NCI-H446 treated with DMSO at 0.1 percent for 48 hours (cell line): ENCODE data around the gene USO1.
"Not testable (repeated sequence)": the region's sequence is repeated elsewhere in the genome, so short reads cannot be mapped to it uniquely, and the experiment has no call there.

Experiments
- DNase-seq: peaks from one replicate; lab custom pipeline; 2025; lab: John Stamatoyannopoulos, UW

The USO1 gene

DNA sequence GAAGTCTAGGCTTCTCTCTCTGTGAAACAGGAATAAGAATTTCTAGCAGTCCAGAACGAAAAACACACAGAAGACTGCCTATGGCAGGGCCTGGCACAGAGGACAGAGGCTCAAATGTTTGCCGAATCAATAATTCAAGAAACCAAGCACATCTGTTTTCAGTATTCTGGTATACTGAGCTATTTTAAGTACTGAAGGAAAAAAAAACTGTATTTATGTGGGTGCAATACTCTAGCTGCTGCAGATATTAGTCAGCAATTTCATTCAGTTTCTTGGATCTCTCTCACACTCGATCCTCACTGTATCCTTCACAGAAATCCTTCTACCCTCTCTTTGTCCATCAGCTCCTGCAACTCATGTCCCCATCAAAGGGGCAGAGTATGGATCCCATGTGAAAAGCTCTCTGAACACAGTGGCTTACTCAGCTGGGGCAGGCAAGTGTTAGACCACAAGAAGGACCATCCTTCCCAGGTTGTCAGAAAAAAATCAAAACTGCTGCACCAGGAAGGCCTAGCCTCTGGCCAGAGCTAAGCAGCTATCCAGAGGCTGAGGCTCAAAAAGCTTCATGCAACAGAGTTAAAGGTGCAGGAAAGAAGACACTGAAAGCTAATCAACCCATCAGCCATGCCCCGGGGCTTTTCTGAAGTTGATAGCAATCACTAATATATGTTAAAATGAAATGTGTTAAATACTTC is 9.1 kb upstream of the USO1 start:
- DNase-seq: no peak

DNA sequence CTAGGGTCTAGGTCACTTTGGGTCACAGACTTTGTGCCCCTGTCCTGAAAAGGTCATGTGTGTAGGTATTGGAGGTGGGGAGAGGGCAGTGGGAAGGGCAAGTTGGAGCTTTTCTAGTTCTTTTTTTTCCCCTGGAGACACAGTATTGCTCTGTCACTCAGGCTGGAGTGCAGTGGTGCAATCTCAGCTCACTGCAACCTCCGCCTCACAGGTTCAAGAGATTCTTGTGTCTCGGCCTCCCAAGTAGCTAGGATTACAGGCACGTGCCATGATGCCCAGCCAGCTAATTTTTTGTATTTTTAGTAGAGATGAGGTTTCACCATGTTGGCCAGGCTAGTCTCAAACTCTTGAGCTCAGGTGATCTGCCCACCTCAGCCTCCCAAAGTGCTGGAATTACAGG is 8.3 kb upstream of the USO1 start:
- DNase-seq: not testable (repeated sequence)

DNA sequence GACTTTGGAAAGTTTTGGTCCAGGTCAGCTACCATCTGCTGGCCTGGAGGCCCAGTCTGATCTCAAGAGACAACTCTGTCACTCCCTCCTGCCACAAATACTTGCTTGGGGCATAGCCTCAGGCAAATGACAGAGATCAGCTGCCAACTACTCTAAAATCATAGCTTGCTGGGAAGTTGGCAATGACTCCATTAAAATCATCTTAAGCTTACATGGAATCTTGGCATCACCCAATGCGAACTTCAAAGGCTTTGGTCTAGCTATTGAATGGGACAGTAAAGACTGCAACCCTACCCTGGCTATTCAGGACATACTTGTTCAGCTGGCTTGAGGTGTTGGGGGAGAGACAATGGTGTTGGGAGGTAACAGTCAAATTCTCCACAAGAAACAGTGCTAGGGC is 7.0 kb upstream of the USO1 start:
- no peak for DNase-seq

DNA sequence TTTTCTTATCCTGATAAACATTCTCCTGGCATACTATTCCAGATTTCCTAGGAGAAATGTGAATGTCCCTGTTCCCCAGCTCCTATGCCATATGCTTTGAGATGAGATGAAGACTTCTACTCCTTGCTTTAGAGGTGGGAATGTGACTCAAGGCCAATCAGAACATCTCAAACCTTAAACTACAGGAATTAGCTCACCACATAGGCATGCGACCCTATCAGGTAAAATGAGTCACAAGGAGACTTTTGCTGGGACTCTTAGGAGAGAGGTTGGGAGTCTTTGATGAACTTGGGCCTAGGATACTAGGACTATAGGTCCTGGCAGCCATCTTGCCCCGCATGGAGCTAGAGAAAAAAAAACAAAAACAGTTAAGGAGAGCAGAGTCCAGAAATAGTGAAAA is 5.8 kb upstream of the USO1 start:
- DNase-seq: no peak

DNA sequence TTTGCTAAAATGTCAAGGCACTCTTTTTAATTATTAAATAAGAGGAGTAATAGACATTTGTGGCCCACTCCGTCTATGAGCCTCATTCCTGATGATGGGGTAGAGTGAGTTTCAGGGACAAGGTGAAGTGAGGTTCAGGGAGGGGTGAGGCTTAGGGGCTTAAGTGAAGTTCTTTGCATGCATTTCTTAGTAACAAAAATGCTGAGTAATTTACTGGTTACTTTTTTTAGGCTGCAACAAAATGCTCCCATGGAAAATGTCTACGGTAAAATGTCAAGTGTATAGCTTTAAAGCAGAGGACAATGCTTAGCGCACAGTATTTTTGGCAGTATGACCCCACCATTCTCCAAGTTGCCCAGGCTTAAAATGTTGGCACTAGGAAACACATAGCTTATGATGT is 2.0 kb upstream of the USO1 start:
- DNase-seq: no peak

DNA sequence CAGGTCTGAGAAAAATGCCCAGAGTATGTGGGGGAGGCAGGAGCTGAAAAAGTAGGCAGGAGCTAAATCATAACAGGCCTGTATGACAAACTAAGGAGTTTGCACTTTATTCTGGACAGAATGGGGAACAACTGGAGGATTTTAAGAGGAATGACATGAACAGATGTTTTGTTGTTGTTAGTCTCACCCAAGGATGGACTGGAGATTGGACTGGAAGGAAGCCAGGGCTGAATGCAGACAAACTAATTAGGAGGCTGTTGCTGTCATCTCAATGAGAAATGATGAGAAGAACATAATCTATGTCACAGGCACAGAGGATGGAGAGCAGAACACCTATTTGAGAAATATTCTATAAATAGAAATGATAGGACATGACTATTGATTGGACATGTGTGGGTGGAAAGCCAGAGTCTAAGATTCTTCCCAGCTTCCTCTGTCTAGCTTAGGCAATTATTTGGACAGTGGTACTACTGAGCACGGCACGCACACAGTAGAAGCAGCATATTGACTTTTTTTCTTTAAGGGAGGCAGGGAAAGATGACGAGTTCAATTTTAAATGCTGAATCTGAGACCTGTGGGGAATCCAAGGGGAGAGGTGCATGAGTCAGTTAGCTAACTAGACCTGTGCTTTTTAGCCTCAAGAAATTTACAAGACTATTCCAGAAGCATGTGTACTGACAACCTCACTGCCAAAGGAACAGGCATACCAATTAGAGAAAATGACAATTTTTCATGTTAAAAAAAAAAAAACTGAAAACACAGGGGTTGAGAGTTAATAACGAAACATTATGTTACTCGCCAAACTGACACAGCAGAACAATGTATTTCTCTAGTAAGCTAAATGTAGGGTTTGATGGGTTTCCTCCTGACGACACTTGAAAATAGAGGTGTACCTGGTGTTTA is 963 bp upstream of the USO1 start:
- DNase-seq: peak; percentile 49

DNA sequence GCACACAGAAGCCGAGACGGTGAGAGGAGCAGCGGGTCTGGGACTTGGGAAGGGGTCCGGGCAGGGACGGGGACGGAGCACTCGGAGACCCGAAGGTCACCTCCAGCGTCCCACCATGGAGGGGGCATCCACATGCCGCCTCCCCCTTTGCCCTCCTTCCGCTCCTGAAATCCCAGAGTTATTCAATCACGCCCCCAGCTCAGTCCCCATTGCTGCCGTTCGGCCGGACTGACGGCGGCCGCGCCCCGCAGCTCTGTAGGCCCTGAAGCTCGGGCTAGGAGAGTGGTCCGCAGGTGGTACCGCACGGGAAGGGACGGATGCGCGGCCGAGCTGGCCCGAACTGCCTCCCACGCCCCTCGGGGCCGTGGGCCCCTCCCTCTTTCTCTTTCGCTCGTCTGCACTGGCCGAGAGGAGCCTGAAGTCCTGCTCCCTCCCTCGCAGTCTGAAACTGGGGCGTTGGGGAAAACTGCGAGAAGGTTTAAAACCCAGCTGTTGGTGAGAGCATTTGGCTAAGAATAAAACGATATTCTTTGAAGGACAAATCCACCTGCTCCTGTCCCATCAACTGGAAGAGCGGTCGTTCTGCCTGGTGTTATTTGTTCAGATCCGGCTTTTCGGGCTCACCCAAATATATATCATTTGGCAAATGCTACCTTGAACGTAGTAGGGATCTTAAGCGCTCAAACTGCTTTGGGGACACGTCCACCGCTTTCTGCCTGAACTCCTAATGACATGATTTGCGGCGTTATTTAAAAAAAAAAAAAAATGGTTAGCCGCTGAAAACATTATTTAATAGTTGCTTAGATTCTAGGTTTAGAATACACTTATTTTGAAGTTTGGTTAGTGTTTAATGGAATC is 719 bp downstream of the USO1 start:
- peak; percentile 18 for DNase-seq

DNA sequence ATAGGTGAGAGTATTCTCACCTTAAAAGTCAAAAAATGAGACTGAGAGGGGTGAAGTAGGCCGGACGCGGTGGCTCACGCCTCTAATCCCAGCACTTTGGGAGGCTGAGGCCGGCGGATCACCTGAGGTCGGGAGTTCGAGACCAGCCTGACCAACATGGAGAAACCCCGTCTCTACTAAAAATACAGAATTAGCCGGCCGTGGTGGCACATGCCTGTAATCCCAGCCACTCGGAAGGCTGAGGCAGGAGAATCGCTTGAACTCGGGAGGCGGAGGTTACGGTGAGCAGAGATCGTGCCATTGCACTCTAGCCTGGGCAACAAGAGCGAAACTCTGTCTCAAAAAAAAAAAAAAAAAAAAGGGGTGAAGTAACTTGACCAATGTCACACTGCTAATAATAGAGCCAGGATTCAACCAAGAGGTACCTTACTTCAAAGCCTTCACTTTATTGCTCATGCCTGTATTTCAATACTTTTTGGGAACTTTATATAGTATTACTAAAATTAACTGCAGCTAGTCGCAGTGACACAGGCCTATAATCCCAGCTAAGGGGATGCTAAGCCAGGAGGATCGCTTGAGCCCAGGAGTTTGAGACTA is 1.7 kb downstream of the USO1 start:
- not testable (repeated sequence) for DNase-seq

DNA sequence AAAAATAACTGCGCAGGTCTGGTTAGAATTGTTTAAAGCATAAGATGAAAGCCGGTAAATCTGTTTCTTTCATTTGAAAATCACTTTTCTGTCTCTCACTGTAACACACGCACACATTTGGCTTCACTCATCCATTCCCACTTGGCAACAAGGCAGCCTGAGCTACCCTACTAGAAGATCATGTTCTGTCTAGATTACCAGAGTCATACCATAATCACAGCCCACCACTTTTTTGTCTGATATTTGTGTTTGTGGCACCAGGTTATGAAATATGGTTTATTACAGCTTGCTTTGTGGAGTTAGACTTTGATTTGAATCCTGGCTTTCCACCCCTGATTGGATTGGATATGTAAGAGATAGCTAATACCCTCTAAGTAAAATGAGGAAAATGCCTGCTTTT is 2.2 kb downstream of the USO1 start:
- no peak for DNase-seq

DNA sequence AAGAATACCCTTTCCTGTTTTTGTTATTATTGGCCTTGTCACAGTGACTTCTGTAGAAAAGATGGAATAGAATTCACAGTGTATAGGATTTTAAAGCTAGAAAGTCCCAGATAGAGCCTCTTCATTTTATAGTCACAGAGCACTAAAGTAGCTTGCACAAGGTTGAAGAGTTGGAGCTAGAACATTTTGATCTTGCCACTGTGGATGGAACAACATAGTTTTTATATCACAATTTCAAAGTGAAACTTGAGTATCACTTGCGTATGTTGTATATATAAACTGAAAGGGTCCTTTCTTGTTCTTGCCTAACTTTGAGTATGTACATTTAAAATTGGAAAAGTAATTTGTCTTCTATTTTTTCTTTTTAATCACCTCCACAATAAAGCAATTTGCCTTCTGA is 2.7 kb downstream of the USO1 start:
- no peak for DNase-seq

DNA sequence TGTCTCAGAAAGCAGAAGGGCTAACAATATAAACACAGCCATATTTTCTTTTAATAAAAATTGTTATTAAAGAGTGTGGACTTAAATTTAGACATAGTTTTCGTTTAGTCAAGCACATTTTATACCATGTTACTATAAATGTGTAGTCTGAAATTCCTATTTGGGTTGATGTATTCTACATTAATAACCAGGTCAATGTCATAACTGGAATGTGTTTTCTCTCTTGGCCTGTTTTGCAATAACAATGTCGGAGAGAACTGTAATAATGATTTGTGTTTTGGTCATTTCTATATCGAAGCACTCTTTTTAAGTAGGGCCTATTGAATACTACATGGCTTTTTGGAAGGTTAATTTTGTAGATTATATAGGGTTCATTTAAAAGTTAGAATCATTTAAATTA is 5.5 kb downstream of the USO1 start:
- DNase-seq: no peak

DNA sequence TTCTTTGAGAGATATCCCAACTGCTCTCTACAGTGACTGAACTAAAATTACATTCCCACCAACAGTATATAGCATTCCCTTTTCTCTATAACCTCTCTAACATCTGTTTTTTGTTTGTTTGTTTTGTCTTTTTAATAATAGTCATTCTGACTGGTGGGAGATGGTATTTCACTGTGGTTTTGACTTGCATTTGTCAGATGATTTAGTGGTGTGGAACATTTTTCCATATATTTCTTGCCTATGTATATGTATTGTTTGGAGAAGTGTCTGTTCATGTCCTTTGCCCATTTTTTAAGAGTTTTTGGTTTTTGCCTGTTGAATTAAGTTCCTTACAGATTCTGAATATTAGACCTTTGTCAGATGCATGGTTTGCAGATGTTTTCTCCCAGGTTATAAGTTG is 9.0 kb downstream of the USO1 start:
- DNase-seq: no peak

DNA sequence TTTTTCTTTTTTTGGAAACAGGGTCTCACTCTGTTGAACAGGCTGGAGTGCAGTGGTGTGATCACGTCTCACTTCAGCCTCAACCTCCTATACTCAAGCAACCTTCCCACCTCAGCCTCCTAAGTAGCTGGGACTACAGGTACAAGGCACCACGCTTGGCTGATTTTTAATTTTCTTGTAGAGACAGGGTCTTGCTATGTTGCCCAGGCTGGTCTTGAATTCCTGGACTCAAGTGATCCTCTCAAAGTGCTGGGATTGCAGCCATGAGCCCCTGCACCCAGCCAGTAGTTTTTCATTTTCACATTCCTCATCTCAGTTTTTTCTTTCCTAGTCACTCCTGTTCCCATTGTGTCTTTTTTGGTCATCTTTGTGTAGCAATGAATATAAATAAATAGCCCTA is 11.1 kb downstream of the USO1 start:
- no peak for DNase-seq

DNA sequence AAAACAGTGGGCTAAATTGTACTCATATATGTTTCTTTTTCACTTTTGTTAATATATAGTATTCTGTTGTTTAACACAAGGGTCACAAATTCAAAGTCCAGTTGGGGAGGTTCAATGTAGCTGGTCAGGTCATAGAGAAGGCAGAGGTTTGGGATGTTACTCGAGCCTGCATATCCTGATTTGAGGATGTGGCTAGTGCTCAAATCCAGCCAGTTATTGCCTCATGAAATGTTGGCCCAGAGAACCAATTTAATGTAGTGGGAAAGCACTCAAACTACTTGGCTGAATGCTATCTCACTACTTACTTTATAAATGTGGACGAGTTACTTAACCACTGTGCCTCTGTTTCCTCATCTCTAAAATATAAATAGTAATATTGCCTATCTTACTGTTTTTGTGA is 12.5 kb downstream of the USO1 start:
- DNase-seq: no peak

DNA sequence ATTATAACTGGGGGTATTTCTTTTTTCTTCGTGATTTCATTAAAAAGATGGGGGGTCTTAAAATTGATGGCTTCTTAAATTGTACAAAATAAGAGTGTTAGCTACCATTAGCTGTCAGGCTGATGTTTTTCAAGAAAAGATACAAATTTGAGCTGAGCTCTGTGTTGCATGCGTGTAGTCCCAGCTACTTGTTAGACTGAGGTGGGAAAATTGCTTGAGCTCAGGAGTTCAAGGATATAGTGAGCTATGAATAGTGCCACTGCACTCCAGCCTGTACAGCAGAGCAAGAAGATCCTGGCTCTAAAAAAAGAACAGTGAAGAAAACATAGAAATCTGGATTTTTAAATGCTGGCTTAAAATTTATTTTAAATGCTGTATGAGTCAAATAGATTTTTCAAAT is 13.0 kb downstream of the USO1 start:
- DNase-seq: no peak

DNA sequence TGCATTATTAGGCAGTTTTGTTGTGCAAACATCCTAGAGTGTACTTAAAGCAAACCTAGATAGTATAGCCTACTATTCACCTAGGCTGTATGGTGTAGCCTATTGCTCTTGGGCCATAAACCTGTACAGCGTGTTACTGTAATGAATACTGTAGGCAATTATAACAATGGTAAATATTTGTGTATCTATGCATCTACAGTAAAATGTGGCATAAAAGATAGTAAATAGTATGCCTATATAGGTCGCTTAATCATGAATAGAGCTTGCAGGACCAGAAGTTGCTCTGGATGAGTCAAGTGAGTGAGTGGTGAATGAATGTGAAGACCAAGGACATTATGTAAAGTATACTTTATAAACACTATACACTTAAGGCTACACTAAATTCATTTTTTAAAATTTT is 16.6 kb downstream of the USO1 start:
- no peak for DNase-seq

DNA sequence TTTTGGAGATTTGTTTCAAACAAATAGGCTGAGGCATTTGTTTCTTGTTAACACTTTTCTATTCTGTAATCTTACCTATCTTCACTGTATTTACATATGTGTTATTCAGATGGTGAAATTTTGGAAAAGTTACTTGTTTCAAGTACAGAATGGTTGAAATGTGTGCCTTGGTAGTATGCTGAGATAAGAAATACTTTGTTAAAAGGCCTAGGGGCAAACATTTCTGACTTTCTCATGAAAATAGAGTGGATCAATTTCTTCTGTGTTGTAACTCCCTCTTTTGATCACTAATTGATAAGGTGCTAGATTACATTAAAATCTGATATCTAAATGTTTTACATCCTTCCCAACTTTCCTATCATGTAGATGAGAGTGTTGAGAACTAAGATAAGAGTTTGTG is 18.1 kb downstream of the USO1 start:
- DNase-seq: no peak

DNA sequence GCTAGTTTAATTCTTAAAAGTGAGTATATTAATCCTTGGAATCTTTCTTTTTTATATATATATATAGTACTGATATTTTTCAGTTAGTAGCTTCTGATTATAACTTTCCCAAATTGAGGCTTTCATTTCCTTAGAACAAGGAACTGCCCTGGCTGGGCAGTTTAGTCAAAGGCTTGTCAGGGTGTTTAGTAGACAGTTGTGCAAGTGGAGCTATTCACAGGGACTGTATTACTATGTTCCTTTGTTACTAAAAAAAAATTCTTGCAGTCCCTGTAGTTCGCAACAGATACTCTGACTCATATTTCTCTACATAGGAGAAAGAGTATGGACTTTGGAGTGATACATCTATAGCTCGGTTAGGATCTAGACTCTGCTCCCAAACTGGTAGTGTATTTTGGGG is 20.8 kb downstream of the USO1 start:
- DNase-seq: no peak

DNA sequence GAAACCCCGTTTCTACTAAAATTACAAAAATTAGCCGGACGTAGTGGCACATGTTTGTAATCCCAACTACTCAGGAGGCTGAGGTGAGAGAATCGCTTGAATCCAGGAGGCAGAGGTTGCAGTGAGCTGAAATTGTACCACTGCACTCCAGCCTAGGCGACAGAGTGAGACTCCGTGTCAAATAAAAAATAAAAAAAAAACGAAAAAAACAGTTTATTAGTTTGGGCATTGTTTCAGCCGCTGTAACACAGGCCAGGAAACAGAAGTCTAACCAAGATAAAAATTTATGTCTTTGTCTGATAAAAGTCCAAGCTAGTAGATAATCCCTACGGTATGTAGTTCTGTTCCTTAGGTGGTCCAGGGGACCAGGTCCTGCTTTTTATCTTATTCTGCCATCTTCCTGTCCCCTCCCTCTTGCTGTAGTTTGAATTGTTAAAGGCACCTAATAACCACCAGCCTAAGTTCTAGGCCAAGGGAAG is 21.4 kb downstream of the USO1 start:
- no peak for DNase-seq

DNA sequence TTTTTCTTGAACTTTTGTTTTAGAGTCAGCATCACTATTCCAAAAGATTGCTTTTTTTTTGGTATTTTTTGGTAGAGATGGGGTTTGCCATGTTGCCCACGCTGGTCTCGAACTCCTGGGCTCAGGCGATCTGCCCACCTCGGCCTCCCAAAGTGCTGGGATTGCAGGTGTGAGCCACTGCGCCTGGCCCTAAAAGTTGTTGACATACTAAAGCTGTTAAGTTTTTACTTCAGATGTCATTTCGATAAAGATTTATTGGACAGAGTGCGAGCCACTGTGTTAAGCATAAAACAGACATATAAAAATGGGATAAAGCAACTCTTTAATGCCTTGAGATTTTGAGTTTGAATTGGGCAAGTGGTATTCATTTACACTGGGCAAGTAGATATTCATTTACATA is 28.3 kb downstream of the USO1 start:
- DNase-seq: no peak

DNA sequence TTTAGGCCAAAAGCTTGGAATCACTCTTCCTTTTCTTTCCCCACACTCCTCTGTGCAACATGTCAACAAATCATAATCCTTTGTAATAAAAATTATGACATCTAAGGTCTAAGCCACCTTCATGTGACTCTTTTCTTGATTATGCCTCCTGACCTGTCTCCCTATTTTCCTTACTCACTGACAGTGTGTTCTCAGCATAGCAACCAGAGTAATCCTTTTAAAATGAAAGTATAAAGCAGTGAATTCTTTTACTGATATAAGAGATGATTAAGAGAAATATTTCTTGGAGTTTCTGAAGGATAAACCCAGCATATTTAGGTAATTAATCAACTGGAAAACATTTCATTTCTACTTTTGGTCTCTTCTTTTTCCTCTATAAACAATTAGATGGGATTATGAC is 44.7 kb downstream of the USO1 start:
- DNase-seq: no peak

DNA sequence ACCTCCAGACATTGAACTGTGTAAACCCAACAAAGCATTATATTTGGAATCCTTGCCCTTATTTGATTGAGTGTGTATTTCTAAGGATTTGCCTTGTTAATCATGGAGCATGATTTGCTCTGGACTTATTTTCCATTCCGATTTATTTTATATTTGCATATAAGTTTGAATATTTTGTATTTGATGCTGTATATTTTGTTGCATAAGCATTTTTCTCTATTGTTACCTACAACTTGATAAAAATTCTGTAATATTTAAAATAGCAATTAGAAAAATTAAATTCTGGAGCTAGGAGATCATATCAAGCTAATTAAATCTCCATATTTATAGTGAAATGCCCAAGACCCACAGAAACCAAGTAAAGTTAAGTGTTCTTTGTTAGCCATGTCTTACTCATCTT is 47.2 kb downstream of the USO1 start:
- DNase-seq: no peak
